GM19043 (cell line): ENCODE measurements around the gene CLDN22.
"Not testable (repeated sequence)": the region's sequence is repeated elsewhere in the genome, so short reads cannot be mapped to it uniquely, and the experiment has no call there.

Source experiments
- ATAC-seq: cut with Tn5 transposase; IDR thresholded peaks from one replicate; pipeline ENCODE4 v1.9.1; 2021; ENCODE audit warnings: low read depth; ENCODE audit not compliant: unreplicated experiment

CLDN22 gene

DNA sequence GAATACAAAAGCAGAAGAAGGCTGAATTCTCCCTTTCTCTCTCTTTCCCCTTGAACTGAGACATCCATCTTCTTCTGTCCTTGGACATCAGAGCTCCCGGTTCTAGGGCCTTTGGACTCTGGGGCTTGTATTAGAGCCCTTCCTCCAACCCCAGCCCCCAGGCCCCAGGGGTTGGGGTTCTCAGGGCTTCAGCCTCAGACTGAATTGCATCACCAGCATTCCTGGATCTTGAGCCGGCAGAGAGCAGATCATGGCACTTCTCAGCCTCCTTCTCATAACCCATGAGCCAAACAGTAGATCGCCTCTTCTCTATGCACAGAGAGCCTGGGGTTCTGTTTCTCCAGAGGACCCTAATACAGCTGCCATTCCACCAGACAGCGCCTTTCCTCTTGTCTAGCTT lies 27.5 kb upstream of the CLDN22 start:
- no peak for ATAC-seq

DNA sequence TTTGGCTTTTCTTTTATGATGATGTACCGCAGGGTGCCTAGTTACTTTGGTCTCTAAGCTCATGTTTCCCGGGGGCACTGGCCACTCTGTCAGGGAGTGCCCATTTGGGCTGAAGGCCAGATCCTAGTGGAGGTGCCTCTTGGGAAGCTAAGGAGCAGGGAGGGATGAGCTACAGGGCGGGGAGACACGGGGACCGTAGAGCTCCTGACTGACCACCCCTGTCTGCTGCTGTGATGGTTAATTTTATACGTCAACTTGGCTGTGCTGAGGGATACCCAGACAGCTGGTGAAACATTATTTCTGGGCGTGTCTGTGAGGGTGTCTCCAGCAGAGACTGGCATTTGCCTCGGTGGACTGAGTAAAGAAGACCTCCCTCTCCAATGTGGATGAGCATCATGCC lies 27.1 kb upstream of the CLDN22 start:
- ATAC-seq: no peak

DNA sequence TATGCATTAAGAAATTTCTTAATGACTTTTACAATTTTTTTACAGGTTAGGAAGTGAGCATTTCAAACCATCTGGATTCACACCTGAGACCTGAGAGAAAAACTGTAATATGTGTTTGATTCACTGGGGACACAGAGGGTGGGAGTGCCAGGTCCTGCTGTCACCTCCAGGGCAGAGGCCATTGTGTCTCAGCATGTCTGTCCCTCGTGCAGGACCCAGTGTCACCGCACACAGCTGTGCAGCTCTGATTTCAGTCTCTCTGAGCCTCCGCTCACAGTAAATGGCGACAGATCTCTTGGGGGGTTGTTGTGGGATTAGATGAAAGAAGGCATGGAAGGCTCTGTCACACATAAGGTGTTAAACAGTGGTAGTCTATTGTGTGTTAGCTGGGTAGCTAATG lies 25.2 kb upstream of the CLDN22 start:
- ATAC-seq: no peak

DNA sequence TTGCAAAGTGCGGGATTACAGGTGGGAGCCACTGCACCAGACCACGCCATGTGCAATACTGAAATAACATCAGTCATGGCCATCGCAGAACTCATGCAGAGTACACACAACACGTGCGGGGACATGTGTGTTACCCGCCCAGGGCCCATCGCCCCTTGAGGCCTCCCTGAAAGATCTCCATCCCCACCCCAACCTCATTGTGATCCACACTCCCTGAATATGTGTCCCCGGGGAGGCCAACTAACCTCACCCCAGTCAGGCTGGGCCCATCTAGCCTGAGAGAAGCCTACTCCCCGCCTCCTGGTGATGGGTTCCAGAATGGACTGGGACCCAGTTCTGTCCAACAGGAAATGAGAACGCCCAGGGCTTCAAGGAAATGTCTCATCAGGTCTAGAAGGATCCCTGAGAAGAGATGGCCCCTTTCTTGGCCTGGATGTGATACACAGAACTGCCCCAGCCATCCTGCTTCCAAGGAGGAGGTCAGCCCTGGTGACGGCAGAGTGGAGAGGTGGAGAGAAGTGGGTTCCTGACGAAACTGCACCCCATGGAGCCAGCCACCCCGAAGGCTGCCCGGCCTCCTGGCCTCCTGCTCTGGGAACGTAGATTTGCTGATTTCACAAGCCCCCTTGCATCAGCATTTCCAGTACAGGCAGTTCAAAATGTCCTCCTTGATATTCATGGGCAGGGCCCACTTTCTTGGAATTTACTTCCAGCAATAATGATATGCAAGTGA lies 24.6 kb upstream of the CLDN22 start:
- no peak for ATAC-seq

DNA sequence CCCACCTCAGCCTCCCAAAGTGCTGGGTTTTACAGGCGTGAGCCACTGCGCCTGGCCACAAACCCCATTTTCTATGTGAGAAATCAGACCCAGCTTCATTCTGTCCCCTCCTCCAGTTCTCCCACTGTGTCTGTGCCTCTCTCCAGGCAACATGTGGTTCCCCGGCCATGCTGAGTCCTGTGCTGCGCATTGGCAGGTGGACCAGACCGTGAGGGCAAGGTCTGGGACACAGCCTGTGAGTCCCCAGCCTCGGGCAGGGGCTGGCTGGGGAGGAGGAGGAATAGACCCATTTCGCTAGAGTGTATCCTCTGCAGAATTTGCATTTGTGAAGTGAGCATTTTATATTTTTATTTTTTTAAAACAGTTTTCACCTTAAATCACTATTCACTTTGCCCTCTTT lies 23.7 kb upstream of the CLDN22 start:
- no peak for ATAC-seq

DNA sequence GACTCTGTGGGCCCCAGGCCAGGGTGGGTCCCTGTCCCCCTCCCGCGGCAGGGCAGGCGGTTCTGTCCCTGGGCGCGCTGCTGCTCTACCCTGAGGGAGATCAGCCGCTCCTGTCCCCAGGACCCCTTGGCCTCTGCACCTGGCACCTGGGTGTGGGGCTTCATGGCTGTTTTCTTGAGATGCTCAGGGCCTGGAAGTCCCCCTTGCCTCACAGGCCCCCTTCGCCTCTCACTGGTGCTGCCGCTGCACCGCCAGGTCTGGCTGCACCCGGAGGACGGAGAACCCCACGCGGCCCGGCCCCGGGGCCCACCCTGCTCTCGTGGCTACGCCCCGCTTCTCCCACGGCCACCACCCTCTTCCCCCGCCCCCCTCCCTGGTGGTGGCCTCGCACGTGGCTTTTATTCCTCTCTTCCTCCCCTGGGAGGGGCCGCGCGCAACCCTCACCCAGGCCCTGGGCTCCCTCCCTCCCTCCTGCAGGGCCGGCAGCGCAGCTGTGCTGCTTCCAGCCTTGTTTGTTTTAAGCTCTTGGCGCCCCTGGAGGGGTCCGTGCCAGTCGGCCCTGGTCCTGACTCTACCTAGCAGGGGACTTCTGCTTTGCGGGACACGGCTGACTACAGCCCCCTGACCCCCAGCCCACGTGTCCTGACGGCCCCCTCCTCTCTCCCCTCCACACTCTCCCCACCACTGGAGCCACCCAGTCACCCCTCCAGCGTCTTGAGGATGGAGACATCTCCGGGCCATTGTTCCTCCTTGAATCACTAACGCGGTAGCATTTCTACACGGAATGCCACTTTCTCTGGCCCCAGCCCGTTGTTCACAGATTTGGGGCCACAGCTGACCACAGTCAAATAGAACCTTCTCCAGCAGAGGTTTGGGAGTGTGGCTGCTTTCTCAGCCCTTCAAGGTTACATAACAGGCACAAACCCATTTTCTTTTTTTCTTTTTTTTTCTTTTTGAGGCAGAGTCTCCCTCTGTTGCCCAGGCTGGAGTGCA lies 22.8 kb upstream of the CLDN22 start:
- ATAC-seq: peak; percentile 52

DNA sequence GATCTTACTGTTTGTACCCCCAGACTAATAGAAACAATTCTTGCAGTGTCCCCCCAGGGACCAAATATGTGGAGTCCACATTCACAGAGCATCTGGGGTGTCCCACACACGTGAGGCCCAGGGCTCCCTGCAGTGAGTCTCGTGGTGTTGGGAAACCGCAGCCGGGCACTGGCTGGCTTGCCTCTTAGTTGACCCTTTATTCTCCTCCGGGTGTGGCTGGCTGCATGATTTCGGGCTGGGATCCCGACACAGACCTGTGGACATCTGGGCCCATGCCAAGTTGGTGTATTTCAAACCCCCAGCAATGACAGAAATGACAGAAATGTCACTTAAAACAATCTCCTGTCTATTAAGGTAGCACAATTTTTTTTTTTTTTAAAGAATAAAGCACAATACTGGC lies 17.8 kb upstream of the CLDN22 start:
- no peak for ATAC-seq

DNA sequence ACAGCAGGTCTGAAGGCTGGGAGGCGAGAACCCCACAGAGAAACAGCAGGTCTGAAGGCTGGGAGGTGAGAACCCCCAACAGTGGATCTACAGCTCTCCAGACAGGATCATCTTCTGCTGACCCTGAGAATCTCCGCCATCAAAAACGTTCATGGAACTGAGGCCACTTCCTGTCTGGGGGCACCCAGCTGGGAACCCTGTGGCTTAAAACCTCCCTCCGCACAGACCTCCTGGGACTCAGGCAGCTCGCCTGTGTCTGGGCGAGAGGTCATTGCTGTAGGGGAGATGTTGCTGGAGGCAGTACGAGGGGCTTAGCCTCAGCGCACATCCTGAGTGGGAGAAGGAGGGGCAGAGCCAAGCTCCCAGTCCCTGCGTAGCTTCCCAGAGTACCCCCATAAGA lies 17.3 kb upstream of the CLDN22 start:
- ATAC-seq: no peak

DNA sequence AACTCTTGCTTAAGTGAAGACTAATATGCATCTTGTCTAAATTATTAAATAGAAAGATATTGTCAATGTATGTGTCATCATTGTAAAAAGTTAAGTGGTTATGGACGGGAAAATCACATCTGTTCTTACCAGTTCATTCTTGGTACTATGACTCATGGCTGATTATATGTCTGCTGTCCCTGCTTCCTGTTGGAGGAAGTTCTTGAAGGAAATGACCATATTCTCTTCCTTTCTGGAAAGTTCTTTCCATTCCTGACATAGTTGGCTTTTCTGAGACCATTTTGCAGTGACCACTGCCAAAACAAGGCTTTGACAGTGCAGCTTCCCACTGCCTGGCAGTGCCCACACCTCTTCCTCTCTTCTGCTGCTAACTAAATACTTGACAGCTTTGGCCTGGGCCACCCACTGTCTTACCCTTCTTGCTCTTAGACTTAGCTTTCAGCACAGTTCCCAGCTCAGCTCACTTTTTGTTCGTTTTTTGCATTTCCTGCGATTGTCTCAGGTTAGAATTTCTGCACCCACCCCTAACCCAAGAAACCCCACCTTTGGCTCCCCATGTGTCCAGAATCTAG lies 15.4 kb upstream of the CLDN22 start:
- ATAC-seq: no peak

DNA sequence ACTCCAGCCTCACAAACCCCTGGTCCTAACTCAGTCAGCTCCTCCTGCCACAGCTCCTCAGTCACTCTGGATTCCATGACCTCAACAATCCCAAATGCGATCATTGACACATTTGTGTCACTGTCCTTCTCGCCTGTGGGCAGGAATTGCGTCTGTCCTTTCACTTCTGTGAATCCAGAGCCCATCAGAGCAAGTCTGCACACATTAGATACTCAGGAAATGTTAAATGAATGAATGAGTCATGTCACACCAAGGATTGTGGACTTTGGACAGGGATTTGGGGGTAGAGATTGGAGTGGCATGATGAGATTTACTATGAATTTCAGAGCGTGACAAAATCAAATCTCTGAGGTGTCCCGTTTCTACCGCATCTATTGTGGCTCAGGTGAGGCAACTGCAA lies 13.9 kb upstream of the CLDN22 start:
- ATAC-seq: no peak

DNA sequence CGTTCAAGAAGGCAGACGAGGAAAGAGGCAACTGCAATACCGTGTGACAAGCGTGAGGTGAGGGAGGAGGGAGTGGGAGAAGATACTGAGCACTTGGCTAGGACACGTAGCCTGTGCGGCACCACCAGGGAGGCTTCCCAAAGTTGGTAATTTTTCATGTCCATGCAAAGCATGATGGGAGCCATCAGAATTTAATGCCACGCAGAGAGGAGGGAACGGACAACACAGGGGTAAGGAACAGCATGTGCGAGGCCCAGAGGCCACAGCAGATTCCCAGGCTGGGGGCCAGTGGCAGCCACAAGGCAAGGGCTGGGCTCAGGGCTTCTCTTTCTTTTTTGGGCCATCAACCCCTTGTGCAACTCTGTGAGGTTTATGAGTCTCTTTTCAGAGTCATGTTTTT lies 13.1 kb upstream of the CLDN22 start:
- no peak for ATAC-seq

DNA sequence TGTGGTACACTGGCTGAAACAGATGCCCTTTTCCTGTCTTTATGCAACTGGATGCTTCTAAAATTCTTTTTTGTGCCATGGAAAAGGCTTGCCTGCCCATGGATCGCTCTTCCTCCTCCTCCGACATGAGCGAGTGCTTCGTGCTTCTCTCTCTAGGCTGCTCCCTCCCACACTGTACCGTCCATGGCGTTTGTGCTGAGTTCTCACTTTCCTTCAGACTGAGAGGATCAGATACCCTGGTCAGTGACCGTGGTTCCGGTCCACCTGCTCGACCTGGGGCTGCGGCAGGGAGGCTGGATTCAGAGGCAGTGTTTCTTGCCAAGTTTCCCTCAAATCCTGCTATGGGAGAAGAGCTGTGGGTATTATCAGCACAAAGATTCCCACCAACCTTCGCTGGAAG lies 12.4 kb upstream of the CLDN22 start:
- no peak for ATAC-seq

DNA sequence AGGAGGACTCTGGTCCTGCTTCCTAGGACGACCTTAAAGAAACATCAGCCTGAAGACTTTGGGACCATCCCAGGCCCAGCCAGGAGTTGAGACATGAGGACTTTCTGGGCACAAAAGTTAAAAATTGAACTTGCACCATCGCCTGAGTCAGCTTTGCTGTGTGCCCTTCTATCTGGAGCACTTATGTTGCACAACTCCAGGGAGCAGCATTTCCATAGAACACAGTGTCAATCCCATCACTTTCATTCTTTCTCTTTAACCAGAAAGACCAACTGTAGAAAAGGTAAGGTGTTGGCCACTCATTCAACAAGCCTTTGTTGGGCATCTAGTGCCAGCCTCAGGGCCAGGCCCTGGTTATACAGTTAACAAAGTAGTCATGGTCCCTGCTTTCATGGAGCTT lies 10.8 kb upstream of the CLDN22 start:
- no peak for ATAC-seq

DNA sequence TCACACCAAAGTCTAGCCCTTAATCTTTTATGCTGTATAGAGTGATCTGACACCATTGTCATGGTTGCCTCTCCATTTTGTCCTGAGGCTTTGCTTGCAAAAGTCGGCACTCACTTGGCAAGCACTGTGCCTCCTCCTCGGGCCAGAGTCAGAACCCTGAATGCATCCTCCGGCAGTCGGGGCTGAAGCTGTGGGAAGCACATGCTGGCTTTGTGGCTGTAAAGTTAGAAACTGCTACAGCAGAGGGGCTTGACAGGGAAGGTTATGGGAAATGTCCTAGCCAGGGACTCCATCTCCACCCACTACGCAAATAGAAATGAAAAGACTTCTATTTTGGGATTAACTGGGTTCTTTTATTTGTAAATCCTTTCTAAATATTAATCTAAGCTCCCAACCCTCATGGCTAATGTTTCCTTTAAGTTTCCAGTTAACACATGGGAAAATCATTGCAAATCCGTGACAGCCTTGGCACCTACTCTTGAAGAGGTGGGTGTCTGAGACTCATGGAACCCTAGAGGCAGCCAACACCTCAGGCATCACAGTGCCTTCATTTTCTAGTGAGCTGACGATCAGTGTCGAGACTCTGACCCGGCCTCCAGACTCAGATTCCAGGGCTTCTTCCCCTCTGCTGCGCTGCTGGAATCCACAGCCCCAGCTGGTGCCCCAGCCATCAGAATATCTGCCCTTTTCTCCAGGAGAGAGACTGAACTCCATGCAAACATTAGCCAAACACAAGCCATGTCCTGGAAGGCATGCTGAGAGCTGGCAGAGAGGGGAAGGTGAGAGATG lies 10.1 kb upstream of the CLDN22 start:
- ATAC-seq: no peak

DNA sequence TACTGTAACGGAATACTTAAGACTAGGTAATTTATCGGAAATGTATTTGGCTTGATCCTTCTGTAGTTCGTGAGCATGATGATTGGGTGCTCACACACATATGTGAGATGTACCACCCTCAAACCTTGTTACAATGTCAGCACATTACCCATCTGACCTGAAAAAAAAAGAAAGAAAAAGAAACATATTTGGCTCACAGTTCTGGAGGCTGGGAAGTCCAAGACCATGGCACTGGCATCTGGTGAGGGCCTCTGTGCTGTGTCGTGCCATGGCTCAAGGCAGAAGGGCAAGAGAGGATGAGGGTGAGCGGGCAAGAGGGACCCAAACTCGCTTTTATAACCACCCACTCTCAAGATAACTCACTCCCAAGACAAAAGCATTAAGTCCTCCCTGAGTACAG lies 9.2 kb upstream of the CLDN22 start:
- ATAC-seq: no peak

DNA sequence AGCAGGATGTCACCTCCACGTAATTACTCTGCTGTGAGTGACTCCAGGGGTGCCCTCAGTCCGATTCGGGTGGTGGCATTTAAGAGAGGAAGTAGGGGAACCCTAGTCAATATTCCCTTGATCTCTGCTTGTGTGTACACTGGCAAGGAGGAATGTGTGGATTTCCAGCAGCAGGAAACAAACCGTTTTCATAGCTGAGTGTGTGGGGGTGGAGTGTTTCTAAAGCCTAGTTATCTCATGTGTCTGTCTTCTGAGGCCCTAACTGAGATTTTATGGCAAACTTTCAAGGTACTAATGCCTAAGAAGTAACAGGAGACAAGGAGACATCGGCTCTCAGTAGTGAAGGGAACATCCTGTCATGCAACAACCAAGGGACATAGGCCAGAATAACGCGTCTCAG lies 8.8 kb upstream of the CLDN22 start:
- ATAC-seq: no peak

DNA sequence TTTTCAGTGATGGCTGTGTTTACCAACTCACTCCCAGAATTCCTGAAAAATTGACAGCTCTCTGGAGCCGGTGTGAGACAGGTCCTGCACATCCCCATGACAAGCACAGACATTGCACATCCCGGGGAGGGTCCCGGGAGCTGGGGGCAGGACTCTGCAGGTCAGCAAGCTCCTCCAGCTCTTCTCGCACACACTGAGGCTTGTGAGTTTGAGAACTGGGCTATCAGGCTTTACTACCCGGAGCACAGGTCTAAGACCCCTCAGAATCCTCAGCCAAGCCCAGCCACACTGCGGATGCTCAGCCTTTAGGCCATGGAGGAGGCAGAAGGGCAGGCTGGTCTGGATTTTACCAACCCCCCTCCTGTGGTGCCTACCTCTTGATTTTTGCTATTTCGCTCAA lies 7.8 kb upstream of the CLDN22 start:
- ATAC-seq: no peak

DNA sequence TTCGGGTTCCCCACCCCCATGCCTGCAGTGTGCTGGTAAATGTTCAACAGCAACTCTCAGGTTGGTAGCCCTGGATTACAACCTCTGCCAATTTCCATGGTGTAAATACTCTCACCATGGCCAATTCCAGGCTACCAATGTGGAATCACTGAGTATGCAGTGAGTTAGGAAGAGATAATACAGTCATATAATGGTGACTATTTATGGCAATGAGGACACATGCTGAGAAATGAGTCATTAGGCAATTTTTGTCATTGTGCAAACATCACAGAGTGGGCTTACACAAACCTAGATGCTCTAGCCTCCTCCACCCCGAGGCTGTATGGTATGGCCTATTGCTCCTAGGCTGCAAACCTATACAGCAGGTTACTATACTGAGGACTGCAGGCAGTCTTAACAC lies 6.8 kb upstream of the CLDN22 start:
- no peak for ATAC-seq

DNA sequence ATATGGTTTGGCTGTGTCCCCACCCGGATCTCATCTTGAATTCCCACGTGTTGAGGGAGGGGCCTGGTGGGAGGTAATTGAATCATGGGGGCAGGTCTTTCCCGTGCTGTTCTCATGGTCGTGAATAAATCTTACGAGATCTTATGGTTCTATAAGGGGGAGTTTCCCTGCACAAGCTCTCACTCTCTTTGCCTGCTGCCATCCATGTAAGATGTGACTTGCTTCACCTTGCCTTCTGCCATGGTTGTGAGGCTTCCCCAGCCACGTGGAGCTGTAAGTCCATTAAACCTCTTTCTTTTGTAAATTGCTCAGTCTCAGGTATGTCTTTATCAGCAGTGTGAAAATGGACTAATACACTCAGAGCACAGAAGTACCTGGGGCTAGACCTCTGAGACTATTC lies 6.3 kb upstream of the CLDN22 start:
- not testable (repeated sequence) for ATAC-seq

DNA sequence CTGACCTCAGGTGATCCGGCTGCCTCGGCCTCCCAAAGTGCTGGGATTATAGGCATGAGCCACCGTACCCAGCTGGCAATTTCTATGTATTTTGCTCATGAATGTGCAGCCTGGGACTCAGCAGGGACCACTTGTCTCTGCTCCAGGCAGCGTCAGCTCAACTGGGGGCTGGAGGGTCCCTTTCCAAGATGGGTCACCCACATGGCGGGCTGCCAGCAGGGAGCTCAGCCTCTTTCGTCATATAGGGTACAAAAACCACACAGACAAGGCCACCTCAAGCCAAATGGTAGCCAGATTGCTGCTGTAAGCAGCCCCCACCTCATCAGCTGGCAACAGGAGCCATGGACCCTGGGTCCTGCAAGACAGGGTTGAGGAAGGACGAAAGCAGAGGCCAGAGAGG lies 4.5 kb upstream of the CLDN22 start:
- ATAC-seq: no peak

DNA sequence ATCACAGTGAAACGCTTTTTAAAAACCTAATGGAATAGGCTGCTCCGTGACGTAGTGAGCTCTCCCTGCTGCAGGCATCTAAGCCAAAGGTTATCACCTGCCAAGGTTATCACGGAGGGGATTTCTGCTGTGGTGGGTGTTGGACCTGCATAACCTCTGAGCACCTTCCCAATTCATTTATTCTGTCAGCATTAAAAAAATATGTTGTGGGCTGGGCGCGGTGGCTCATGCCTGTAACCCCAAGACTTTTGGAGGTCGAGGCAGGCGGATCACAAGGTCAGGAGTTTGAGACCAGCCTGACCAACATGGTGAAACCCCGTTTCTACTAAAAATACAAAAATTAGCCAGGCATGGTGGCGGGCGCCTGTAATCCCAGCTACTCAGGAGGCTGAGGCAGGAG lies 4.0 kb upstream of the CLDN22 start:
- ATAC-seq: not testable (repeated sequence)
